D721Med (cell line): ENCODE results near the gene UBE2QL1.

Source experiments
- DNase-seq: peaks from one replicate; pipeline ENCODE4 v3.0.0; 2011; ENCODE audit warnings: low spot score; ENCODE audit not compliant: insufficient read length
- FAIRE-seq: peaks from 2 replicates; lab custom pipeline; 2011; peaks lifted over from hg19 to GRCh38; lab: Jason Lieb, UNC
- CTCF ChIP-seq: IDR thresholded peaks from 2 replicates; pipeline ENCODE4 v1.5.1; 2012; ENCODE audit warnings: mild to moderate bottlenecking, control low read depth; ENCODE audit not compliant: insufficient read depth; ENCODE audit errors: missing control alignments

The UBE2QL1 gene

DNA sequence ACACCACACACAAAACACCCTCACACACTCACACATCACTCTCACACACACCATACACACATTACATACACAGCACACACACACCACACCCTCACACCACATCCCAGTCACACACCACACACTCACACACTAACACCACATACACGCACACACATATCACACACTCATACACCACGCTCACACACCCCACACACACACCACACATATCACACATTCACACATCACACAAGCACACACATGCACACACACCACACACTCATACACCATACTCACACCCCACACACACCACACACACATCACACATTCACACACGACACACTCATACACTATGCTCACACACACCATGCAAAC is 543 bp upstream of the UBE2QL1 start:
- FAIRE-seq = no peak
- no peak for DNase-seq
- no peak for TF ChIP-seq CTCF

GRCh38 chr5:6449465-6450158 is 953 bp downstream of the UBE2QL1 start:
- DNase-seq = no peak
- FAIRE-seq = no peak
- TF ChIP-seq CTCF = no peak

DNA sequence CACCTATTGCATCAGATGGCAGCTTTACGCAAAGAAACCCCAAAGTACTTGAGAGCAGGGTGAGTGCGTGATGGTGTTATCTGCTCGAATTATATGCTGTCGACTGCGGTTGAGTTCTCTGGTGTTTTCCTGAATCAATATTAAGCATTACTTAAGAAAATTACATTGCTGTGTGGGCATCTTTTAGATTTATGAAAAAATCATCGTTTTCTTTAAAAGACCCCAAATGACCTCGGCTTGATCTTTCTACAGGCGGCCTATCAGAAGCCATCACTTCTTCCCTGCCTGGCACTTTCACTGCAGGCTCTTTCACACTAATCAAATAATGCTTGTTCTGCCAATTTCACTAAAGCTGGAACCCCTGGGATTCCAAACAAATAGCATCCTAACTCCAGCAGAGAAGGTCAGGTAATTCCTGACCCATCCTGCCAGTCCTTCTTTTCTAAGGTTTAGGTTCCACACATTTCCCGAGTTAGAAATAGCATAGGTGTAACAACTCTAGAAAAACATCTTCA is 1.7 kb downstream of the UBE2QL1 start:
- no peak for FAIRE-seq
- DNase-seq = no peak
- TF ChIP-seq CTCF = no peak

- FAIRE-seq (no peak), DNase-seq (no peak)
- no peak for TF ChIP-seq CTCF
Measured at GRCh38 chr5:6452622-6453504, 4.2 kb downstream of the UBE2QL1 start.

- no peak for FAIRE-seq
- DNase-seq = no peak
- TF ChIP-seq CTCF = no peak
Measured at GRCh38 chr5:6453937-6454560, 5.4 kb downstream of the UBE2QL1 start.

GRCh38 chr5:6454628-6455053 is 6.0 kb downstream of the UBE2QL1 start:
- TF ChIP-seq CTCF = no peak
- FAIRE-seq (no peak), DNase-seq (no peak)
